GM23338 (cell line): ENCODE data around the gene RABL6. TPM values are rescaled to one million over a fixed set of nuclear protein-coding genes. Genes with fewer than 3 reads are reported as not detected.

Experiments
- ATAC-seq: fragments of 200-7000 bp; cut with Tn5 transposase; 3 replicates; pipeline ENCODE4 v1.9.1; 2020
- DNase-seq: peaks from one replicate; pipeline ENCODE4 v3.0.0-alpha.2; 2015; ENCODE audit warnings: low spot score
- H2AFZ ChIP-seq: fragments of 200-600 bp; sonication (generic); 2 replicates; pipeline ENCODE4 v1.8.0; 2016; ENCODE audit warnings: antibody characterized with exemption, mild to moderate bottlenecking, moderate library complexity
- H3F3A ChIP-seq: fragments of 200-600 bp; sonication (generic); replicated peaks from 2 replicates; pipeline ENCODE4 v1.8.0; 2017; ENCODE audit warnings: antibody characterized with exemption, mixed run types, low read depth
- H3K27ac ChIP-seq: fragments of 200-600 bp; sonication (generic); 2 replicates; pipeline ENCODE4 v1.6.1; 2016; ENCODE audit warnings: low read depth
- H3K27me3 ChIP-seq: fragments of 200-600 bp; sonication (generic); 2 replicates; pipeline ENCODE4 v1.8.0; 2016; ENCODE audit warnings: mild to moderate bottlenecking, mixed run types, moderate library complexity; ENCODE audit not compliant: insufficient read depth
- H3K36me3 ChIP-seq: fragments of 200-600 bp; sonication (generic); 2 replicates; pipeline ENCODE4 v1.8.0; 2016; ENCODE audit warnings: mild to moderate bottlenecking; ENCODE audit not compliant: insufficient read depth
- H3K4me1 ChIP-seq: fragments of 200-600 bp; sonication (generic); 2 replicates; pipeline ENCODE4 v1.8.0; 2016; ENCODE audit warnings: mild to moderate bottlenecking, moderate library complexity; ENCODE audit not compliant: insufficient read depth
- H3K4me2 ChIP-seq: fragments of 200-600 bp; sonication (generic); 2 replicates; pipeline ENCODE4 v1.7.1; 2017; ENCODE audit warnings: mixed run types
- H3K4me3 ChIP-seq: fragments of 200-600 bp; sonication (generic); 2 replicates; pipeline ENCODE4 v1.6.1; 2016; ENCODE audit warnings: mixed run types
- H3K79me2 ChIP-seq: fragments of 200-600 bp; sonication (generic); replicated peaks from 2 replicates; pipeline ENCODE4 v1.8.0; 2017; ENCODE audit warnings: mild to moderate bottlenecking; ENCODE audit not compliant: insufficient read depth
- H3K9me2 ChIP-seq: fragments of 200-600 bp; sonication (generic); 2 replicates; pipeline ENCODE4 v1.8.0; 2017; ENCODE audit not compliant: insufficient read depth
- H4K20me1 ChIP-seq: fragments of 200-600 bp; sonication (generic); replicated peaks from 2 replicates; pipeline ENCODE4 v1.8.0; 2017; ENCODE audit warnings: mild to moderate bottlenecking; ENCODE audit not compliant: insufficient read depth
- H3K27ac Mint-ChIP-seq: 2 replicates; pipeline ENCODE4 v1.8.0; 2020; ENCODE audit warnings: inconsistent platforms, mild to moderate bottlenecking, moderate library complexity, mixed read lengths
- H3K27me3 Mint-ChIP-seq: 3 replicates; pipeline ENCODE4 v1.8.0; 2022; ENCODE audit warnings: low read depth, mild to moderate bottlenecking, moderate library complexity, mixed read lengths, inconsistent platforms; ENCODE audit not compliant: insufficient read depth, poor library complexity
- H3K36me3 Mint-ChIP-seq: 3 replicates; pipeline ENCODE4 v1.8.0; 2021; ENCODE audit warnings: low read depth, mild to moderate bottlenecking, inconsistent platforms, moderate library complexity, mixed read lengths
- H3K4me1 Mint-ChIP-seq: 3 replicates; pipeline ENCODE4 v1.8.0; 2020; ENCODE audit warnings: mild to moderate bottlenecking, inconsistent platforms, mixed read lengths
- H3K4me3 Mint-ChIP-seq: 3 replicates; pipeline ENCODE4 v1.8.0; 2021; ENCODE audit warnings: moderate library complexity, mild to moderate bottlenecking, inconsistent platforms, mixed read lengths
- H3K9me3 Mint-ChIP-seq: 3 replicates; pipeline ENCODE4 v1.8.0; 2020; ENCODE audit warnings: moderate library complexity, mild to moderate bottlenecking, inconsistent platforms, mixed read lengths
- CREB1 ChIP-seq: fragments of 250-450 bp; sonication (Bioruptor Pico); IDR thresholded peaks from 2 replicates; pipeline ENCODE4 v1.5.0; 2020; ENCODE audit warnings: low read depth, mild to moderate bottlenecking, moderate library complexity
- EZH2phosphoT487 ChIP-seq: fragments of 200-600 bp; sonication (generic); IDR thresholded peaks from one replicate; pipeline ENCODE4 v1.8.1; 2018; ENCODE audit warnings: antibody characterized with exemption; ENCODE audit not compliant: unreplicated experiment
- ZNF114 ChIP-seq: fragments of 250-450 bp; sonication (Bioruptor Pico); IDR thresholded peaks from 2 replicates; pipeline ENCODE4 v1.5.0; 2020; ENCODE audit warnings: mild to moderate bottlenecking, moderate library complexity
- ZNF462 ChIP-seq: fragments of 250-450 bp; sonication (Bioruptor Pico); IDR thresholded peaks from 2 replicates; pipeline ENCODE4 v1.5.0; 2020; ENCODE audit warnings: mild to moderate bottlenecking, moderate library complexity
- polyA plus RNA-seq: library from polyadenylated mRNA; unstranded; fragments of >200 nt; fragmentation: Nextera tagmentation; extraction: Ambion mirVana; gene quantifications from 2 replicates; pipeline ENCODE4 v1.2.1, GENCODE V29; 2016
- total RNA-seq: library from RNA; depleted of rRNA; stranded (reverse); fragments of >200 nt; shearing (Covaris generic); gene quantifications from 2 replicates; pipeline ENCODE4 v1.2.3, GENCODE V29; 2014
- TF ChIP-seq, protein P1 (sequence below): IDR thresholded peaks from one replicate; pipeline ENCODE4 v1.6.1; 2018; ENCODE audit warnings: antibody characterized with exemption; ENCODE audit not compliant: unreplicated experiment

The RABL6 gene
- total and polyA plus RNA-seq, 2 experiments from 2014 or later, result 59.1 to 127 TPM

DNA sequence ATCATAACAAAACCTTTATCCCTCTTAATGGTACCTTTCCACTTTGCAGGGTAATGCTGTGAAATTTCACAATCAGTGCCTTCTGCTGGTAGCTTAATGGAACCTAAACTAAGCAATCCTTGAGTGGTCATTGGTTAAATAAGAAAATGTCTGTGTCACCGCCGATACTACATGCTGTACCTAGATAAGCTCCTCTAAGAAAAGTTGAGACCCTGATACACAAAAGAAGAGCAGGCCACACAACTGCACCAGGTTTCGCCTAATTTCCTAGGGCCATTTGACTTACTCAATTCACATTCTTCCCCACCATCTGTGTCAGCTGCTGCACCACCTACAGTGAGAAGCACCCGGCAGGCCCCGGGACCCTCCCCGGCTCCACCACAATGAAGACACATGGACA, 67.4 kb downstream of the RABL6 start (continued):
- no peak for TF ChIP-seq ZNF462 (CRISPR knock-in tag)

- H3K4me1 Mint-ChIP-seq, result no peaks in the 10 kb centered on the region
- TF ChIP-seq, protein P1, sequence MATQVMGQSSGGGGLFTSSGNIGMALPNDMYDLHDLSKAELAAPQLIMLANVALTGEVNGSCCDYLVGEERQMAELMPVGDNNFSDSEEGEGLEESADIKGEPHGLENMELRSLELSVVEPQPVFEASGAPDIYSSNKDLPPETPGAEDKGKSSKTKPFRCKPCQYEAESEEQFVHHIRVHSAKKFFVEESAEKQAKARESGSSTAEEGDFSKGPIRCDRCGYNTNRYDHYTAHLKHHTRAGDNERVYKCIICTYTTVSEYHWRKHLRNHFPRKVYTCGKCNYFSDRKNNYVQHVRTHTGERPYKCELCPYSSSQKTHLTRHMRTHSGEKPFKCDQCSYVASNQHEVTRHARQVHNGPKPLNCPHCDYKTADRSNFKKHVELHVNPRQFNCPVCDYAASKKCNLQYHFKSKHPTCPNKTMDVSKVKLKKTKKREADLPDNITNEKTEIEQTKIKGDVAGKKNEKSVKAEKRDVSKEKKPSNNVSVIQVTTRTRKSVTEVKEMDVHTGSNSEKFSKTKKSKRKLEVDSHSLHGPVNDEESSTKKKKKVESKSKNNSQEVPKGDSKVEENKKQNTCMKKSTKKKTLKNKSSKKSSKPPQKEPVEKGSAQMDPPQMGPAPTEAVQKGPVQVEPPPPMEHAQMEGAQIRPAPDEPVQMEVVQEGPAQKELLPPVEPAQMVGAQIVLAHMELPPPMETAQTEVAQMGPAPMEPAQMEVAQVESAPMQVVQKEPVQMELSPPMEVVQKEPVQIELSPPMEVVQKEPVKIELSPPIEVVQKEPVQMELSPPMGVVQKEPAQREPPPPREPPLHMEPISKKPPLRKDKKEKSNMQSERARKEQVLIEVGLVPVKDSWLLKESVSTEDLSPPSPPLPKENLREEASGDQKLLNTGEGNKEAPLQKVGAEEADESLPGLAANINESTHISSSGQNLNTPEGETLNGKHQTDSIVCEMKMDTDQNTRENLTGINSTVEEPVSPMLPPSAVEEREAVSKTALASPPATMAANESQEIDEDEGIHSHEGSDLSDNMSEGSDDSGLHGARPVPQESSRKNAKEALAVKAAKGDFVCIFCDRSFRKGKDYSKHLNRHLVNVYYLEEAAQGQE, result no peak
- TF ChIP-seq ZNF114 (CRISPR knock-in tag) (no peak), CREB1 (CRISPR knock-in tag) (no peak), EZH2phosphoT487 (no peak)
- H3K9me2 ChIP-seq, result no peaks in the 10 kb centered on the region
- H3K4me2 ChIP-seq, result no peak overlapping the region
- no peak overlapping the region for H3K4me3 ChIP-seq
- no peak overlapping the region for H3K27ac Mint-ChIP-seq
- peaks cover 51% of the 10 kb centered on the region for H3K9me3 Mint-ChIP-seq
- H3K36me3 Mint-ChIP-seq, result peaks cover 7% of the 10 kb centered on the region
- H3K4me1 ChIP-seq, result no peaks in the 10 kb centered on the region
- no peak for DNase-seq
- no peak overlapping the region for H3K27ac ChIP-seq
- peaks cover 7% of the 10 kb centered on the region for H3K27me3 Mint-ChIP-seq
- H3K79me2 ChIP-seq, result no peaks in the 10 kb centered on the region
- H3F3A ChIP-seq, result no peaks in the 10 kb centered on the region; the same call in 1 of the 2 replicates
- H3K27me3 ChIP-seq, result no peaks in the 10 kb centered on the region
- no peak overlapping the region for H2AFZ ChIP-seq
- no peak for ATAC-seq
- H3K4me3 Mint-ChIP-seq, result no peak overlapping the region
- H3K36me3 ChIP-seq, result no peaks in the 10 kb centered on the region
- H4K20me1 ChIP-seq, result no peaks in the 10 kb centered on the region
These were observed 68.7 kb downstream of the RABL6 start for GRCh38 chr9:136876476-136876875.
